ENCODE measurements around the gene DPYSL5.

DNA sequence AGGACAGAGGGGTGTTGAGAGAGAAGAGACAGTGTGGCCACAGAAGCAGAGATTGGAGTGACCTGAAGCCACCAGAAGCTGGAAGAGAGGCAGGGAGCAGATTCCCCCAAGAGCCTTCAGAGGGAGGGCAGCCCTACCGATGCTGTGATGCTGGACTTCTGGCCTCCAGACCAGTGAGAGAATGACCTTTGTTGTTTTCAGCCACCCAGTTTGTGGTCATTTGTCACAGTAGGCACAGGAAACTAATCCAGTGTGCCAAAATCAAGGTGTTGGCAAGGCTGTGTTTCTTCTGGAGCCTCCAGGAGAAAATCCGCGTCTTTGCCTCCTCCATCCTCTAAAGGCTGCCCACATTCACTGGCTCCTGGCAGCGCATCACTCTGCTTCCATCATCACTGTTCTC is 137.9 kb downstream of the DPYSL5 start:
- TF ChIP-seq POLR2A (IDR thresholded peaks at IDR 0.05): no peak
- TF ChIP-seq, protein P1, sequence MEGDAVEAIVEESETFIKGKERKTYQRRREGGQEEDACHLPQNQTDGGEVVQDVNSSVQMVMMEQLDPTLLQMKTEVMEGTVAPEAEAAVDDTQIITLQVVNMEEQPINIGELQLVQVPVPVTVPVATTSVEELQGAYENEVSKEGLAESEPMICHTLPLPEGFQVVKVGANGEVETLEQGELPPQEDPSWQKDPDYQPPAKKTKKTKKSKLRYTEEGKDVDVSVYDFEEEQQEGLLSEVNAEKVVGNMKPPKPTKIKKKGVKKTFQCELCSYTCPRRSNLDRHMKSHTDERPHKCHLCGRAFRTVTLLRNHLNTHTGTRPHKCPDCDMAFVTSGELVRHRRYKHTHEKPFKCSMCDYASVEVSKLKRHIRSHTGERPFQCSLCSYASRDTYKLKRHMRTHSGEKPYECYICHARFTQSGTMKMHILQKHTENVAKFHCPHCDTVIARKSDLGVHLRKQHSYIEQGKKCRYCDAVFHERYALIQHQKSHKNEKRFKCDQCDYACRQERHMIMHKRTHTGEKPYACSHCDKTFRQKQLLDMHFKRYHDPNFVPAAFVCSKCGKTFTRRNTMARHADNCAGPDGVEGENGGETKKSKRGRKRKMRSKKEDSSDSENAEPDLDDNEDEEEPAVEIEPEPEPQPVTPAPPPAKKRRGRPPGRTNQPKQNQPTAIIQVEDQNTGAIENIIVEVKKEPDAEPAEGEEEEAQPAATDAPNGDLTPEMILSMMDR (IDR thresholded peaks at IDR 0.05): no peak

Data from right lobe of liver (tissue), 4 donors.